22Rv1 (cell line): ENCODE data around the gene SPOCK3.

Experiments
- H3K27ac ChIP-seq: fragments of 450-650 bp; 2 replicates; pipeline ENCODE4 v1.5.1; 2017
- ZFX ChIP-seq: fragments of 450-650 bp; IDR thresholded peaks from 2 replicates; pipeline ENCODE4 v1.6.1; 2017; ENCODE audit warnings: antibody characterized with exemption, borderline replicate concordance
- TF ChIP-seq, protein P1 (sequence below): fragments of 450-650 bp; IDR thresholded peaks from 2 replicates; pipeline ENCODE4 v1.5.1; 2017; ENCODE audit warnings: mild to moderate bottlenecking

Gene SPOCK3

DNA sequence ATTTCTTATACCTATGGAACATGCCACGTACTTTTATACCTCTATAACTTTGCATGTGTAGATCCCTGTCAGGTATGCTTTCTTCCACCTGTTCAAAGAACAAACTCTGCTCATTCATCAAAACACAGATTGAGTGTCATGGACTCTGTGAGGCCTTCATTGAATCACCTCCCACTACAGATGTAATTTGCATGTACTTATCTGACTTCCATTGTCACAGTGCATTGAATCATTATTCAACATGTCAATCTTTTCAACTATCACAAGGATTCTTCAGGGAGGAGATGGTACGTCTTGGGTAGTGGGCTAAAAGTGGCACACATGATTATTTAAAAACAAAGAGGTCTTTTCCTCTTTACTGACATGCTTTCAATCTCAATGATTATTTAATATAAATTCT is 24.1 kb downstream of the SPOCK3 start:
- TF ChIP-seq, protein P1, sequence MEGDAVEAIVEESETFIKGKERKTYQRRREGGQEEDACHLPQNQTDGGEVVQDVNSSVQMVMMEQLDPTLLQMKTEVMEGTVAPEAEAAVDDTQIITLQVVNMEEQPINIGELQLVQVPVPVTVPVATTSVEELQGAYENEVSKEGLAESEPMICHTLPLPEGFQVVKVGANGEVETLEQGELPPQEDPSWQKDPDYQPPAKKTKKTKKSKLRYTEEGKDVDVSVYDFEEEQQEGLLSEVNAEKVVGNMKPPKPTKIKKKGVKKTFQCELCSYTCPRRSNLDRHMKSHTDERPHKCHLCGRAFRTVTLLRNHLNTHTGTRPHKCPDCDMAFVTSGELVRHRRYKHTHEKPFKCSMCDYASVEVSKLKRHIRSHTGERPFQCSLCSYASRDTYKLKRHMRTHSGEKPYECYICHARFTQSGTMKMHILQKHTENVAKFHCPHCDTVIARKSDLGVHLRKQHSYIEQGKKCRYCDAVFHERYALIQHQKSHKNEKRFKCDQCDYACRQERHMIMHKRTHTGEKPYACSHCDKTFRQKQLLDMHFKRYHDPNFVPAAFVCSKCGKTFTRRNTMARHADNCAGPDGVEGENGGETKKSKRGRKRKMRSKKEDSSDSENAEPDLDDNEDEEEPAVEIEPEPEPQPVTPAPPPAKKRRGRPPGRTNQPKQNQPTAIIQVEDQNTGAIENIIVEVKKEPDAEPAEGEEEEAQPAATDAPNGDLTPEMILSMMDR = no peak
- no peak for TF ChIP-seq ZFX

DNA sequence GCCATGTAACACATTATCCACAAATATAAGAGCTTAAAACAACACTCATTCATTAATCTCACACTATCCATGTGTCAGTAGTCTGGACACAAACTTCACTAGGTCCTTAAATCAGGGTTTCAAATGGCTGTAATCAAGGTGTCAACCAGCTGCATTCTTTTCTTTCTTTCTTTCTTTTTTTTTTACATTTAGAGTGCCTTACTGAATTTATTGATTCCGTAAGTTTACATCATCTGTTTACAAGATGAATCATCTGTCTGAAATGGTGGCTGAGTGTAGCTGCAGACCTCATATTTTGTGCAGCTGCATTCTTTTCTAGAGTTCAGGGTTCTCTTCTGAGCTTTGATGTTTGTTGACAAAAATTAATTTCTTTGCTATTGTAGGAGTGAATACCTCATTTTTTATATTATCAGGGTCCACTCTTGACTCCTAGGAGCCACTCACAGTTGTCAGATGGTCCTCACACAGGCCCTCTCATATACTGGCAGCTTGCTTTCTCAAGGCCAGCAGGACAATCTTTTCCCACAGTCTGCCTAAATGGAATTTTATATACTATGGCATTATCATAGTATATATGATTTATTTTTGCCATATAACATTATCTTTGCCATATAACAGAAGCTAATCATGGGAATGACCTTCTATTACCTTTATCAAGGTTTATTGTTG is 37.8 kb downstream of the SPOCK3 start:
- TF ChIP-seq, protein P1 = no peak
- TF ChIP-seq ZFX = no peak
- no peak overlapping the region for H3K27ac ChIP-seq

More for the DNA sequence above, 24.1 kb downstream of the SPOCK3 start:
- H3K27ac ChIP-seq = no peak overlapping the region

DNA sequence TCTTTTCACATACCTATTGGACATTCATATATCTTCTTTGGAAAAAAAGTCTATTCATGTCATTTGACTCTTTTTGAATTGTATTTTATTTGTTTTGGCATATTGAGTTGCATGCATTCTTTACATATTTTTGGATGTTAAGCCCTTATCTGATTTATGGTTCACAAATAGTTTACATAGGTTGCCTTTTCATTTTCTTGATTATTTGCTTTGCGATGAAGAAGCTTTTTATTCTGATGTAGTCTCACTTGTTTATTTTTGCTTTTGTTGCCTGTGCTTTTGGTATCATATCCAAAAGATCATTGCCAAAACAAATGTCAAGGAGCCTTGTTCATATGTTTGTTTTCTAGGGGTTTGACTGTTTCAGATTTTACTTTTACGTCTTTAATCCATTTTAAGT is 43.9 kb downstream of the SPOCK3 start:
- TF ChIP-seq ZFX = no peak
- TF ChIP-seq, protein P1 = no peak
- no peak overlapping the region for H3K27ac ChIP-seq

DNA sequence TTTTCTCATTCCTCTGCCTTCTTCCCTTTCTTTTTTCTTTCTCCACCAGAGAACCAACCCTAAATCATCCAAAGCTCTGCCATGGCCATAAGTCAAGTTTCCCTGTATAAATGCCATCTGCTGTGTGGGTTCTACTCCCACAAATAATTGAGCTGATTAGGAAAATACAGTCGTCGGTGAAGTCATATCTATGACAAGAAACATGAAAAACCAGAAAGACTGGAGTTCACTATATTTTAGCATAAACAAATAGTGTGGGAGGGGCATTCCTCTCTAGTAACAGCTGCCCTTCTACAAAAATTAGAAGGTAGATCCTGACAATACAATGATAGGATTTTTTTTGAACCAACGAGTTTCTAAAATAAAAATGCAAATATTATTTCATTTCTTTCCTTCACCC is 48.8 kb downstream of the SPOCK3 start:
- no peak overlapping the region for H3K27ac ChIP-seq
- TF ChIP-seq, protein P1 = no peak
- no peak for TF ChIP-seq ZFX

DNA sequence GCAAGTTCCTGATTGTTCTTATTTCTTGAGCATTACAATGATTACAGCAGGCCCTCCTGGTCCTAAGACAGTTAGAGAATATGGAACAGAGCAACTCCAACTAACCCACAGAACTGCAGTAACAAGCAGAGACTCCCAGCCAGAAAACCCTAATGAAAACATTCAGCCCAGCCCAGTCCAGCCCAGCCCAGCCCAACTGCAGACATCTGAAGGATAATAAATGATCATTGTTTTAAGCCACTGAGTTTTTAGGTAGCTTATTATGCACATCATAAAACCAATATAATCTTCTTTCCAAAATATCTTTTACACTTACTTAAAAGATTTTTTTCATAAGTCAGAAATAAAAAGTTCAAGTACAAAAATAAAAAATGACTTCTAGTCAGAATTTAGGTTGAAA is 51.3 kb downstream of the SPOCK3 start:
- no peak for TF ChIP-seq ZFX
- TF ChIP-seq, protein P1 = no peak

DNA sequence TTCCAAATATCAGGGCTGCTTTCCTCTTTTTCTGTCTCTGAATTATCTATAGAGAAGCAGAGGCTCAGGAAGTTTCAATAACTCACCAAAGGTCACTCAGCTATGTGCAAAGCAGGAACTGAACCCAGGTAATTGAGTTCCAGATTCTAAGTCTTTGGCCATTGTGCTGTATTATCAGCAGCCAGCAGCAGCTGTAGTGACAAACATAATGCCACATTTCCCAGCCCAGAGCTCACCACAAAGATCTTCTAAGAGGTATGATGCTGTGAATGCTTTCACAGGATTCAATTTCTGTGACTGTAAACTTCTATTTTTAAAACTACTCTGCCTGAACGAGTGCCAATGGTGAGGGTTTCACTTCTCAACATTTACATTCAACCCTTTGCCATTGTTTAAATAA is 56.4 kb downstream of the SPOCK3 start:
- no peak overlapping the region for H3K27ac ChIP-seq
- TF ChIP-seq ZFX = no peak
- TF ChIP-seq, protein P1 = no peak

More for the DNA sequence above, 51.3 kb downstream of the SPOCK3 start:
- H3K27ac ChIP-seq = no peak overlapping the region

DNA sequence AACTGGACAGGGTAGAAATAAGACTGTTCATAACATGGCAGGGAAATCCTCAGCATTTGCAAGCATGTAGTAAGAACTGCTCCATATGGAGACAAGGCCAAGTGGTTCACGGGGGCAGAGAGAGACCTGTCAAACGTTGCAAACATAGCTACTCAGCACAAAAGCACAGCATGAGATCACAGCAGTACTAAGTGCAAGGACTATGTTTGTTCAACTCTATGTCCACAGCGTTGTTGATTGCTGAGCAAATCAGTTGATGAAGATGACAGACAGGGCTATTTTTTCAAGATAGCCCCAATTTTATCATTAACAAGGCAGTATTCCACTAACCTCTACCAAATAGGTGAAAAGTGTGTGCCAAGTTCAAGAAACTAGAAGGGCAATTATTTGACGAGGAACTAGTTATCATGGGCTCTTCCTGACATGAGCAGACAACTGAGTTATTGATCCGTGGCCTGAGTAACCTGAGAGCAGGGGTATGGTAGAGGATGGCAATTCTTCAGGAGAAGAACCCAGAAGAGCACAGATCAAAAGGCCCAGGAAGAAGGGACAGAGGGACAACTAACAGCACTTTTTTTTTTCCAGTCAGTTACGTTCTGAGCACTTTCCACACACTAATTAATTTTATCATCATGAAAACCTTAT is 57.4 kb downstream of the SPOCK3 start:
- TF ChIP-seq ZFX = no peak
- TF ChIP-seq, protein P1 = no peak

More for the DNA sequence above, 57.4 kb downstream of the SPOCK3 start:
- no peak overlapping the region for H3K27ac ChIP-seq
